Skin of body (tissue), 2 donors: ENCODE measurements around the gene SHANK2. TPM values are rescaled to one million over a fixed set of nuclear protein-coding genes. Genes with fewer than 3 reads are reported as not detected.

ENCODE experiments used
- DNase-seq: peaks from one replicate; lab custom pipeline; 2025; lab: John Stamatoyannopoulos, UW
- total RNA-seq: library from RNA; depleted of rRNA; stranded (reverse); fragments of >200 nt; gene quantifications from one replicate; pipeline ENCODE4 v1.2.3, GENCODE V29; 2014

SHANK2 gene
- total RNA-seq, 1 donor from 2014 or later = 8.8 TPM

DNA sequence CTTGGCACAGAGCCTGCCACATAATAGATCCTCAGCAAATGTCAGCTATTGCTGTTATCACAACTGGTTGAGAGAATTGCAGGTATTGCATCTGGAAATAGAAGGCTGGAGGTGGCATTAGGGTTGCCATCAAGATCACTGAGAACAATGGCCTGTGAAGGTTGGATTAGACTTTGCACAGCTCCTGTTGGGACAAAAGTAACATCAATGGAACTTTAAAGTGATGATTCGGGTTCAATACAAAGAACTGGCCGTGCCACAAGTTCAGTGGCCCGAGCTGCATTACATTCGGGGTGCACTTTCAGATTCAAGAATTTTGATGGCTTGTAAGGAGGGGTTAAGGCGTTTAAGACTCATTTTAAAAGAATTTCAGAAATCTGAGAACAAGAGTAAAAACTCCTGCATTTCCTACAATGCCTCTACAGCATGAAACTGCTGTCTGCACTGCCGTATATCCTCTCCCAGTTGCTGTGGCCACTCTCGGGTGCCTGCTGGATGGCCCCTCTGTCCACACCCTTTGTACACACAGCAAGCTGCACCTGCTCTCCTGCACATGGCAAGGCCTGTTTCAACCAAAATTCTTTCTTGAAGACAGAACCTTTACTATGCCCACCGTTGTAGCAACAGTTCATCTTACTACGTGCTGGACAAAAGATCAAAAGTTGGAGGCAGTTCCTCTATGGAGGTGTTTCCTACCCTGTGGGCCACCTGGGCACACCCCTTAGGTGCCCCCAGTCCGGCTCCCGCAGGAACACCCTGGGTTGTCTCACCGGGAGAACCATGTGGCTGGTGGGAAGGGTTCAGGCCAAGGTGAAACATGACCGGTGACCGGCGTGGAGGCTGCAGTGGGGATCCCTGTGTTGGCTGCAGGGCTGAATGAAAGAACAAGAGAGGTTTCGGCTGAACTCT lies 17.5 kb upstream of the SHANK2 start:
- DNase-seq = no peak

GRCh38 chr11:71268706-71269321 lies 16.4 kb upstream of the SHANK2 start:
- no peak for DNase-seq

DNA sequence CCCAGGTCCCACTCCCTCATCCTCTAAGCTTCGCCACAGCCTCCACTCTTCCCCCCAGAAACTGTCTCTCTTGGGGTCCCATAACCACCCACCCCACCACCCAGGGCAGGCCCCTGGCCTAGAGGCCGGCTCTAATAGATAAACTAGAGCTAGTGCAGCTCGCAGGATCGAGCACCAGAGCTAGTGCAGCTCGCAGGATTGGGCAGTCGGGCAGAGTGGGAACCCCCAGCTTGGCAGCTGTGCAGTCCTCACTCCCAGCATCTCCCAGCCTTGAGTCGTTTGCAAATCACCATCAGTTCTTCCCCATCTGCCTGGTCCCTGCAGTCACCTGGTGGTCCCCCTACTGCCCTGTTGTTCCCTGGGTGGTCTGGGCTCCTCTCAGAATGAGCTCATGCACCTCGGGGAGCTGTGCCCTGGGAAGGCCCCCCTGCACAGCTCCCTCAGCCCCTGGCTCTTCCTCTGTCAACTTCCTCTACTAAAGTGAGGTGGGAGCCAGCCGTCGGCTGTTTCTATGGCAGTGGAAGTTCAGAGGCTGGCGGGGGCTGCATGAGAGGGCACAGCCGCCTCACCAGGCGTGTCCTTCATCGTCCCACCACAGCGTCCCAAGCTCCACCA lies 15.5 kb upstream of the SHANK2 start:
- DNase-seq = no peak

DNA sequence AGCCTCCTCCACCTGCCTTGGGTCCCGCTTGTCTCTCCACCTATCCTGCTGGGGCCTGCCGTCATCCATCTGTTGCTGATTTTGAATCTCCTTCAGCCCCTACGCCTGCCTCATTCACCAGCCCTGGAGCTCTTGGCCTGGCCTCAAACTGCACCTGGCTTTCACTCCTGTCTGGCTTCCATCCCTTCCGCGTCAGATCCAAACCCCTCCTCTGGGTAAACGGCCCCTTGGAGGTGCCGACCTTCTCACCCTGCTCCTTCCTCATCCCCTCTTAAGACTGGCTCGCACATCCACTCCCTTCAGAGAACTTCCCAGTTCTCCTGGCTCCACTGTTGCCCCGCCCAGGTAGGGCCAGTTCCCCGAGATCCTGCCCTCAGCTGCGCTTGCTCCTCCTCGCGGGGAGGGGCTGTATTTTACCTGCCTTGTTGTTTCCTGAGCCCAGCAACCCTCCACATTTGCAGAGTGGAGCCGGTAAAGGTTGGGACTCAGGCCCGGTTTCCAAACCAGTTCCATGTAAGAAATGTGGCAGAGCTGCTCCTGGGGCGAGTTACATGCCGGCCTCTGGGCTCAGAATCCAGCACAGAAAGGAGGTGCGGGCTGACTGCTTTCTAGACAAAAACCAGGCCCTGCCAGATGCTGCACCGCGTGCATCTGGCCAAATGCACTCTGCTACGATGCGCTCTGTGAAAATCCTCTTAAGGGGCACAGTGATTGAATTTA lies 13.9 kb upstream of the SHANK2 start:
- DNase-seq = no peak

GRCh38 chr11:71265559-71266092 lies 13.2 kb upstream of the SHANK2 start:
- no peak for DNase-seq

GRCh38 chr11:71263386-71263785 lies 11.0 kb upstream of the SHANK2 start:
- DNase-seq = no peak

DNA sequence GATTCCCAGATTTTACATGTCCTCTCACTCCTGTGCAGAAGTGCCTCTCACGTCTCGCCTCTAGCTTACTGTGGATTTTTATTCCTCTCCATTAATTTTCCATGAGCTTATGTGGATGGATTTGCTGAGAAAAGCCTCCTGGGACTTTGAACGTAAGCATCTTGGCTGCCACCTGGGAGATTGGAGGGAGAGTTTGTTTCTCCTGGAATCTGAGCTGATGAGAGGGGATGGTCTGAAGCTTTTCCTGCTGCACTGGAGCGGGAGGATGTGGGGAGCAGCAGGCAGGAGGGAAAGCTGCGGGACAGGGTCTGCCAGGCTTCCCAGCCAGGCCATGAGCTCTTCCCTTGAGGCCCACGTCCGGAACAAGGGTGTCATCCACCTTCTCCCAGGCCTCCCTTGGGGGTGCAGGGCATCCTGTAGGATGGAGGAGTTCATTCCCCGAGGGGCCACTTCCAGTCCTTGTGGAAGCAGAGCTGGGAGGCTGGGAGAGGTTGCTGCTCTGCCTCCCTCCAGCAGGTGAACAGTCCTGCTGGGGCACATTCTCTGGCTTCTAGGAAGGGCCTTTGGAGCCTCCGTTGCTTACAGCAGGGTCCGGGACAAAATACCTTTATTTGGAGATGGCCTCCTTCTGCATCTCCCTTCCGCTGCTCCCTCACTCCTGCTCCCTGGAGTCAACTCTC lies 3.6 kb upstream of the SHANK2 start:
- DNase-seq = no peak

DNA sequence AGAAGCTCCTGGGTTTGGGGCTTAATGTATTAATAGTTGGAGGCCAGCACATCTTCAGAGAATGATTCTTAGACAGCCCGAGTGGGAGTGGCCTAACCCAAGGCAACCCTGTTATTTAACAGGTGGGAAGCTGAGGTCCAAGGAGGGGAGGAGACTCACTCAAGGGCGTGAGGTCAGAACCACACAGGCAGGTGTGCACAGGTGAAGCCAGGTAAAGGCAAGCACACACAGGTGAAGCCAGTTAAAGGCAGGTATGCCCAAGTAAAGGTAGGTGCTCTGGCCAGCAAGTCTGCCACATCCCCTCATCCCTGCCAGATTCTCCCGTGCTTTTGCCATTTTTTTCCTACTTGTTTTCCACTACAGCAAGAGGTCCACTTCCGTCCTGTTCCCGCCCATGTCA lies 2.9 kb upstream of the SHANK2 start:
- no peak for DNase-seq

GRCh38 chr11:71253794-71254193 lies 1.4 kb upstream of the SHANK2 start:
- DNase-seq = no peak

GRCh38 chr11:71252770-71253730 lies 673 bp upstream of the SHANK2 start:
- no peak for DNase-seq

- DNase-seq = no peak
Measured at GRCh38 chr11:71251761-71252268, 562 bp downstream of the SHANK2 start.

GRCh38 chr11:71251151-71251721 lies 1.1 kb downstream of the SHANK2 start:
- DNase-seq = no peak

DNA sequence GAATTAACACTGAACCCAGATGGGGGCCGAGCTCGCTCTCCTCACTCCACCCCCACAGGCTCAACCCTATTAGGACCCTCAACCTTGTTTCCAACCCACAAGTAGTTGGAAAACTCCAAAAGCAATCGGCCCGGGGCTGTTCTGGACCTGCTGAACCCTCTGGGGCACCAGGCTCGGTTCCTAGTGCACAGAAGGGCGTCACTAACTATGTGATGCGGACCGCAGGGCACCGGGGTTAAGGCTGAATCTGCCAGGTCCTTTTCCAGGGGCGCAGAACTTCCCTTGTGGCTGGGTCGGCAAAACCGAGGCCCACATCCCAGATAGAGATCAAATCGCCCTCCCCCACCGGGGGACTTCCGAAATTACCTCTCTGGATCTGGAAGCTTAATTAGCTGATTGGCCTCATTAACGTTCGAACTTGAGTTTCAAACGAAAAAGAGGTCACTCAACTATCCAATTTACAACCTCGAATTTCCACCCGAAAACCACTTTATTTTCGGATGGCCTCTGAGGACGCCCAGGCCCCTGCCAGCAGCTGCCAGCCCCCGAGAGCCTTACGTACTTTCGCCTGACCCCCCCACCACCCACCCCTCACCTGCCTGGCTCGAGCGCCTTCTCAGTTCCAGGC lies 1.7 kb downstream of the SHANK2 start:
- DNase-seq = no peak

- DNase-seq = no peak
Measured at GRCh38 chr11:71249301-71249700, 3.1 kb downstream of the SHANK2 start.

GRCh38 chr11:71248656-71249055 lies 3.7 kb downstream of the SHANK2 start:
- DNase-seq = no peak

DNA sequence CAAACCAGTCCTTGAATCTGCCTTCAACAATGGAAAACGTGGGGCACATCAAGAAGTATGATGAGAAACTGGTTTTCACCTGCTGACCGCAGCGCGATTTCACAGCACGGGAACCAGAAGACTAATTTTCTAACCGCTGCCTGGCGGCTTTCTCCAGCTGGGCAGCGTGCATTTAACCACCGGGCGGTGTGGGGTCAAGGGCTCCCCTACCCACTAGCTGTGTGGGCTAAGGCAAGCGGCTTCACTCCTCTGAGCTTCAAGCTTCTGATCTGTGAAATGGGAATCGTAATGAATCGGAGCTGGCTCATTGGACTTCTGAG lies 4.2 kb downstream of the SHANK2 start:
- no peak for DNase-seq

DNA sequence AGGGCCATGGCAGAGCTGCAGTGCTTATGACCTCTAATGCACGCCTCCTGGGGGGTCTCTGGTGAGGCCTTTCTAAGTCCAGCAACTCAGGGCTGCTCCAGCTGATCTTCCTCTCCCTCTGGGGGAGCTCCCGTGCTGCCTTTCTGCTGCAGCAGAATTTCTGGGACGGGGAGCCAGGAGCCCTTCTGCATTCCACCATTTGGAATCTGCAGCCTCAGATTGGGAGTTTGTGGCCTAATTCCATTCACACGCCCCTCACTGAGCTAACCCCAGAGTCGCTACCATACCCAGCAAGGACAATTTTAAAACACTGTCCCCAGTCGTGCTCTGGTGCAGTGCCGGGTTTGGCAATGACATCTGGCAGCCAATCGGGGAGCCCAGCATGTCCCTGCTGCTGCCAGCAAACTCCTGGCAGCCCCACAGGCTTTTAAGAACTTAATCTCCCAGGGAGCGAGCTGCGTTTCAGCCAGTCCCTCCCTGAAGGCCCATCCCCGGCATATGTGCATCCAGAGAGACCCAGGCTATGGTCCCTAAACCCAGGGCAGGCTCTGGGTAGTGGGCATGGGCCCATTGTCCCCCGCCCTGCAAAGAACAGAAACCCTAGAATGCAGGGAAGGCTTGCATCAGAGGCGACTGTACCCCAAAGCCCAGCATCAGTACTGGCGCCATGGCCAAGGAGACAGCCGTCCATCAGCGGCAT lies 4.7 kb downstream of the SHANK2 start:
- DNase-seq = no peak

GRCh38 chr11:71246559-71246958 lies 5.8 kb downstream of the SHANK2 start:
- DNase-seq = no peak
